HG03175 (cell line): ENCODE measurements around the gene GAB1.

ENCODE experiments used
- ATAC-seq: cut with Tn5 transposase; IDR thresholded peaks from one replicate; pipeline ENCODE4 v1.9.1; 2021; ENCODE audit warnings: mild to moderate bottlenecking, moderate library complexity; ENCODE audit not compliant: unreplicated experiment

The GAB1 gene

DNA sequence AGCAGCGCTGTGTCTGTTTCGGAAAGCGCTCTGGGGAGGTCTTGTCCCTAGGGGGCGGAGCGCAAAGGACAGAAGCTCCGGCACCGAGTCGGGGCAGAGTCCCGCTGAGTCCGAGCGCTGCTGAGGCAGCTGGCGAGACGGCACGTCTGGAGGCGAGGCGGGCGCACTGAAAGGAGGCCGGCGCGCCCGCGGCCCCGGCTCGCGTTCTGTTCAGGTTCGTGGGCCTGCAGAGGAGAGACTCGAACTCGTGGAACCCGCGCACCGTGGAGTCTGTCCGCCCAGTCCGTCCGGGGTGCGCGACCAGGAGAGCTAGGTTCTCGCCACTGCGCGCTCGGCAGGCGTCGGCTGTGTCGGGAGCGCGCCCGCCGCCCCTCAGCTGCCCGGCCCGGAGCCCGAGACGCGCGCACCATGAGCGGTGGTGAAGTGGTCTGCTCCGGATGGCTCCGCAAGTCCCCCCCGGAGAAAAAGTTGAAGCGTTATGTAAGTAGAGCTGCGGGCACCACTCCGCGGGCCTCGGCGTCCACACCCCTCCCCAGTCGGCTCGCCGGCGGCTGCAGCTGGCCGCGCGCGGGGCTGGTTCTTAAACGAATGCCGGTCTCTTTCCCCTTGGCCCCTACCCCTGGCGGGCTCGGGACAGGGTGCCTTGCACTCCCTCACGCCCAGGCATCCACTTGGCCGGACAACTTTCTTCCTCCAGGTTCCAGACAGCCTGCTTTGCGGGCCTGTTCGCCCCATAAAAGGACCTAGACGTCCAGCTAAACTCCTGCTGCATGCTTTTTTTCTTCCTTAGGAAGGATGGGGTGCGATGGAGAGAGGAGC, at the start of gene GAB1:
GAB1 (plus strand) TSS at position 96 of the 819 bp plus-strand sequence; CDS start at position 409, 313 bp downstream.
- peak; percentile 77 for ATAC-seq

DNA sequence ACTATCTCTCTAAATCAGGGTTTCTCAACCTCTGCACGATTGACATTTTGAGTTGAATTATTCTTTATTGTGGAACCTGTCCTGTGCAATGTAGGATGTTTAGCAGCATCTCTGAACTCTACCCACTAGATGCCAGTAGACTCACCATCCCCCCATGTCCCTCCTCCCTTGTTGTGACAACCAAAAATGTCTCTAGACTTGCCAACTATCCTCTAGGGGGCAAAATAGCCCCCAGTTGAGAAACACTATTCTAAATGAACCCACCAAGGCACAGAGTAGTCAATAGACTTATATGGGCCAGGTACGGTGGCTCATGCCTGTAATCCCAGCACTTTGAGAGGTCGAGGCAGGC, 49.1 kb upstream of the GAB1 start:
- no peak for ATAC-seq

DNA sequence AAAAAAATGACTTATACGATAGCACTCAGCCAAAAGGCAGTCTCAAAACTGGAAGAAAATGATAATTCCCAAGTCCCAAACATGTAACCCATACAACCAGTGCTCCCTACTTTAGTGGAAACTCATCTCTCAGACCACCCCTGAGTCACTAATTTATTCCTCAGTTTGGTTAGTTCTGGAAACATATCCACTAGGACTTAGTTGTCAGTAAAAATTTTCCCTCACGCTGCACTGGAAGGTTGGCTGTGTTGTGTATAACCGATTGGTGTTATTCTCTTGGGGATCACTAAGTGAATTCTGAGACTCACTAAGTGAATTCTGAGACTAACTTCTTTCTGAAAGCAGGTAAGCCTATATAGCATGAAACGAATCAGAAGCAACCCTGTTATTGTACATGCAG, 48.5 kb upstream of the GAB1 start:
- ATAC-seq, result no peak

DNA sequence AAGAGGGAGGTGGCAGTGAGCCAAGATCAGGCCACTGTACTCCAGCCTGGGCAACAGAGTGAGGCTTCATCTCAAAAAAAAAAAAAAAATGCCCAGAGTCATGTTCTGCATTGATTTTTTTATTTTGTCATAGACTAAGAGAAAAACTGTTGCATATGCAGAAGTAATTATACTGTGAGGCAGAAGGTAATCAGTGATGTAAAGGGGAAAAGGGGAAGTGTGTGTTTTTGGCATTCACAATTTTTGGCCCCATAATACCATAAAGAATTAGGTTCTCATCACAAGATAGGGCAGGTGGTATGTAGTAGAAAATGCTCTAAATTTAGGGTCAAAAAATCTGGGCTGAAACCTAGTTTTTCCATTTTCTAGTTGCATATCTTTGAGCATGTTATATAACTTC, 47.3 kb upstream of the GAB1 start:
- no peak for ATAC-seq

DNA sequence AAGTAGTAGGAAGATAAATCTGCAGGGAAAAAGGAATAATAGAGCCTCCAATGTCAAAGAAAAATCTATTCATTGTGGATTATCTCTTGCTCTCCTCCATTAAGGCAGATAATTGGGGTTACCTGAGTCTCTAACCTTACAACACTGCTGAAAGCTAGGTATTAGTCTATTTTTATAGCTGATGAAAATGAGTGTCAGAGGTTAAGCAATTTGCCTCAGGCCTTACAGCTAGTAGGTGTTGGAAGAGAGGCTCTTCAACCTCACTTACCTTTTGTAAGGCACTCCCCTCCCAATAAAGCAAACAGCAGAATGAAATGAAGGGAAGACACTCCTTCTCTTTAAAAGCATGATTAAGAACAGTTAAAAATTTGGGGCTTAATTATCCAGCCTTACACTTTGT, 45.4 kb upstream of the GAB1 start:
- no peak for ATAC-seq

DNA sequence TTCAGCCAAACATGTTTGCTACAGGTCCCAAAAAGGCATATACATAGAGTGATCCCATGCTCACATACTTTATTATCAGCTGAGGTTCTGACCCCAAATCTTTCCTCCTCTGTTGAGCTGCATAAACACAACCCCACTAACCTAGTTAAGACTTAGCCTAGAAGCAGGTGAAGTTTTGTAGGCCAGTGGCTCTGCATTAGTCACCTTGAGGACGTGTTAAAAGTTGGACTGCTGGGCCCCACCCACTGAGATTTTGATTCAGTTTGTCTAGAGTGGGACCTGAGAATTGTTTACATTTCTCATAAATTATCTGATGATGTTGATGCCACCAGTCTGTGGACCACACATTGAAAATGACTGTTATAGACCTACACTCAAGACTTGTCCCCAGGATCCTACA, 43.8 kb upstream of the GAB1 start:
- no peak for ATAC-seq

DNA sequence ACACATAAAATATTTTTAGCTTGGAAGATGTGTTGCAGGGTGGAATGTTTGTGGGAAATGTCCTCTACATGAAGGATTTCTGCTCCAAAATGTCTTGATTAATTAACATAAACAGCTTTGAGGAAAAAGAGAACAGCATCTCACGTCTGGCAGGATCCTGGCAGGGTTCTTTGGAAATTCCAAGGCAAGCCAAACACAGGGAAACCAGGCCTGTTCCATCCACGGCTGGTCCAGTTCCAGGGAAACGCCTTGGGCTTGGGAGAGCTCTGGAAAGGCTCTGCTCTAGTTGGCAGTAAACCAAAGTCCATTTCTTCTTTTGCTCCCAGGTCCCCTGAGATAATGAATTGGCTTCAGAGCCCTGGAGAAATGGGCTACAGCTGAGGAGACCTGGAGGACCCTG, 42.4 kb upstream of the GAB1 start:
- ATAC-seq, result no peak

DNA sequence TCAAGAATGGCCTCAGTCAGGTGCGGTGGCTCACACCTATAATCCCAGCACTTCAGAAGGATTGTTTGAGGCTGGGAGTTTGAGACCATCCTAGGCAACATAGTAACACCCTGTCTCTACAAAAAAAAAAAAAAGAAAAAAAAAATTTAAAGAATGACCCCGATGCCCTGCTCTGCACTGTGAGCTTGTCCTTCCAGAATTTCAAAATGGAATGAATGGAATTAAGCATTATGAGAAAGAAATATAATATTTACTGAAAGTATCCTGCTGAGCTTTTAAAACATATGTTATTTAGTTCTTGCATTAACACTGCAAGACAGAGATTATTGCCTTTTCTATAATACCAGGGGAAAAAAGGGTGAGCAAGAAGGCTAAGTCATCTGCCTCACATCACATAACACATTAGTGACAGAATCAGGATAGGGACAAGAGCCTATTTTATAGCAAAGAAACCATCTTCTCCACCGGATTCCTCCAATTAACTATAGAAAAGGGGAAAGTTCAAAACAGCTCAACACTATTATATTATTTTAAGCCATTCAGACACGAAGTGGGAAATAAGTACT, 41.9 kb upstream of the GAB1 start:
- no peak for ATAC-seq

DNA sequence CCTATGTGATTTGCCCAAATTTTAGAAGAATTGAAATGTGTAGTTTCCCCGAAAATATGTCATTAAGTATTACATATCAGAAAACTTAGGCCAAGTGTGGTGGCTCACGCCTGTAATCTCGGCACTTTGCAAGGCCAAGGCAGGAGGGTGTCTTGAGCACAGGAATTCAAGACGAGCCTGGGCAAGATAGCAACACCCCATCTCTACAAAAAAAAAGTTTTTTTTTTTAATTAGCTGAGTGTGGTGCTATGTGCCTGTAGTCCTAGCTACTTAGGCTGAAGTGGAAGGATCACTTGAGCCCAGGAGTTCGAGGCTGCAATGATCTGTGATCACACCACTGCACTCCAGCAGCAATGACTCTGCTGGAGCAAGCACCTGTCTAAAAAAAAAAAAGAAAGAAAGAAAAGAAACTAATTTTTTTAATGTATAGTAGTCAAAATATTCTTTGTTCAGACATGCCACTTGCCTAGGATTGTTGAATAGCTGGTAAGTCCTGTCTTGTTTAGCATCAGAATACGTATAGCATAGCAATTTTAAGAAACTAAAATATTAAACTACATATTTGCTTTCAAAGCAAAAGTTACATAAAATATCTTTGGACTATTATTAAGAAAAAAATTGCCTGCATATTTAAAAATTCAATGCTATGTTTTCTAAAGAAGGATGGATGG, 40.1 kb upstream of the GAB1 start:
- no peak for ATAC-seq

DNA sequence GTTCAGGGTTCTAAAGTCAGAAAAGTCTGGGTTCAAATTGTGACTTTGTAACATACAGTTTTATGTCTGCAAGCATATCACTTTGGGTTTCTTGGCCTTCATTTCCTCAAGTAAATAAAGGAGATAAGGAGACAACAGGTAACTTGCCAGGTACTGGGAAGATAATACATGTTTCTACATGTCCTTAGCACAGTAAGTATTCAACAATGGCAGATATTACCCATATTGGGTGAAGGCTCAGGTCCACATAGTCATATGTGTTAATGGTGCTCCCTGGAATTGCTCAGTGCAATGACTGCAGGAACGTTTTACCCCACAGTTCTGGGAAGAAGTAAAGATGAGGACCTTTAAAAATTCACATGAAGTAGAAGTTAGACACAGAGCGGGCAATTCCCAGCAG, 35.8 kb upstream of the GAB1 start:
- no peak for ATAC-seq

DNA sequence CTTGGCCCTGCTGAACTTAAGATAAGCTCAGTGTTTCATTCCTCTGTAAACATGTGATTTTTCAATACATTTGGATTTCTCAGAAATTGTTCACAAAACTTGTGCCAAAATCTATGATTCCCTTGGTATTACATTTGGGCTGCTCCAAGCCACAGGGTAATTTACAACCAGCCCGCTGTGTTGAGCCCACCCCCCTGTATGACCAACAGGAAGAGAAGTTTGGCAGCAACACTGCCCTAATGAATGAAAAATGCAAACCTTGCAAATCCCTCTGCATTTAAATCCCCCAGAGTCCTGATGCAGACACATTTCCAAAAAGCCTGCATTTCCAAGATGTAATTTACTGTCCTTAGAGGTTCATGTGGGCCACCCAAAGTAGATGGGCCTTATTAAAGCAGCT, 34.1 kb upstream of the GAB1 start:
- no peak for ATAC-seq

DNA sequence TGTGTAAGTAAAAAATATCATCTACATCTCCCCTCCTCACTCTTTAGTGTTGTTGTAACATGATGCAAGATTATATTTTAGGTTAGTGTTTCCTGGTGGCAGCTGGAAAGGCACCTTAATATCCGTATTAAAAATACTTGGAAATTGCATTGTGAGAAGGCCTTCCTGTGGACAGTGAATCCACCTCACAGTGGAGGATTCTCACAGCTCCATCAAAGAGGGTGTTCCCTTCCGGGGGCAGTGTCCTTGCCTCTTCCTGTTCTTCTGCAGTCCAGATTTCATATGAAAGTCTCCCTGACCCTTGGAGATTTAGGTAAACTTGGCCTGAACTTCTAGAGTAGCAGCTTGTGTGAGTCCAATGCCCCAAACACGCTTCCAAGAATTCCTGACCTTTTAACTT, 29.9 kb upstream of the GAB1 start:
- no peak for ATAC-seq

DNA sequence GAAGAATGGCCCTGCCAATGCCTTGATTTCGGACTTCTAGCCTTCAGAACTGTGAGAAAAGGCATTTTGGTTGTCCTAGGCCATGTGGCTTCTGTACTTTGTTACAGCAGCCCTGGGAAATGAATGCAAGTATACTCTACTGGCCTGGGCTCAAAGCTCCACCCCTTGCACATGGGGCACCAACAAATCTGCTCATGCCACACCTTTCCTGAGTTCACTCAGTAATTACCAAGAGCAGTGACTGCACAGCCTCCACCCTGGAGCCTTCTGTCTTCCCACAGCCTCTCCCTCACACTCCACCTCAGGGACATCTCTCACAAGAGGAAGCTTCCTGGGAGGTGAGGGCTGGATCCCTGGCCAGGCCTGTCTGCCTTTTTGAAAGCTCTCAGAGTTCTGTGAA, 29.1 kb upstream of the GAB1 start:
- no peak for ATAC-seq

DNA sequence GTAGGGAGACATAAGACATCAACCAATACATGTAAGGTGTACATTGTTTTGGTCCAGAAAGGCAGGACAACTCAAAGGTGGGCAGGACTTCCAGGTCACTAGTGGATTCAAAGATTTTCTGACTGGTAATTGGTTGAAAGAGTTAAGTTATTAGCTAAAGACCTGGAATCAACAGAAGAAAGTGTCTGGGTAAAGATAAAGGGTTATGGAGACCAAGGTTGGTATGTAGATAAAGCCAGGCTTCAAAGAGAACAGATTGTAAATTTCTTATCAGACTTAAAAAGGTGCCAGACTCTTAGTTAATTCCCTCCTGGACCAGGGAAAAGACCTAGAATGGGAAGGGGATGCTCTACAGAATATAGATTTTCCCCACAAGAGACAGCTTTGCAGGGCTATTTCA, 28.3 kb upstream of the GAB1 start:
- ATAC-seq, result no peak

DNA sequence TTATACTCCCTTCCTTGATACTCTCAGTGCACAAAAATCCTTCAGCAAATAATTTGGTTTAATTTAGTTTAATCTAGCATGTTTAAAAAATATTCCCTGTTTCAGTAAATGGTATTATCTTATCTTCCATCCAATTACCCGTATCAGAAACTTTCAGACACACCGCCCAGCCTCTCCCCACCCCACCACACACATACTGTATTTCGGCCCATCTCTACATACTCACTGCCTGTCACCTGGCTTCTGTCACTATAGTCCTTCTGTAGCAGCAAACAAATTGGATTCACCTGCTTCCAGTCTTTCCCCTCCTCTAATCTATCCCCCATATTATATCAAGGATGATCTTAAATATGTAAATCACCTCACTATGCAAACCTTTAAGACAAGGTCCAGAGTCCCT, 24.8 kb upstream of the GAB1 start:
- no peak for ATAC-seq

DNA sequence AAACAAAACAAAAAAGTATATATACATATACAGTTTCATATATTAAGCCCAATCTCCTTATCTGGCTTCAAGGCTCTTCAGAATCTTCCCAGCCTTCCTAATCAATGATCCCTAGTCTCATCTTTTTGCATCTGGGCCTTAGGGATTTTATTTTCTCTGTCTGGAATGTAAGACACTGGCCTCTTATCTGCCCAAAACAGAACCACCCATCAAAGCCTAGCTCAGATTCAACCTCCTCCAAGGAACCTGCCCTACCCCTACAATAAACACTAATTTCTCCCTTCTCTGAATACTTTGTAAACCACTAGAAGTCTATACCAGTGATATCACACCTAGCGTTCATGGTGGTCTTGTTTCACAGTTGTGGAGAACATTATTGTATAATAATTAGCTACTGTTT, 23.2 kb upstream of the GAB1 start:
- no peak for ATAC-seq

DNA sequence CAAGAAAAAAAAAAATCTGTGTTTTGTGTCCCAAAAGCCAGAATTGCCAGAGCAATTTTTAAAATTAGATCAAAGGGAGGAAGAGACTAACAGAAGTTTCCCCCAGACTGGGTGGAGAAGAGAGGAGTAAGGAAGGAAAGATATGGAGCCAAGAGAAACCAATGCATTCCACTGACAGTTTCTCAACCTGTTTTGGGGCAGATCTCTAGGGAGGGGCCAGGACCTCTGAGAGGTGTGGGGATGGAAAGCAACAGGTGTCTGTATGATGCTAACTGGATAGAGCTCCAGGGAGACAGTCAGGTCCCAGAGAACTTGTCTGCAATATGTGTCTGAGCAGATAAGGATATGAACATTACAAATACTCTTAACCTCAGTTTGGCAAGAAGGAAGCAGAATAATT, 22.7 kb upstream of the GAB1 start:
- ATAC-seq, result no peak

DNA sequence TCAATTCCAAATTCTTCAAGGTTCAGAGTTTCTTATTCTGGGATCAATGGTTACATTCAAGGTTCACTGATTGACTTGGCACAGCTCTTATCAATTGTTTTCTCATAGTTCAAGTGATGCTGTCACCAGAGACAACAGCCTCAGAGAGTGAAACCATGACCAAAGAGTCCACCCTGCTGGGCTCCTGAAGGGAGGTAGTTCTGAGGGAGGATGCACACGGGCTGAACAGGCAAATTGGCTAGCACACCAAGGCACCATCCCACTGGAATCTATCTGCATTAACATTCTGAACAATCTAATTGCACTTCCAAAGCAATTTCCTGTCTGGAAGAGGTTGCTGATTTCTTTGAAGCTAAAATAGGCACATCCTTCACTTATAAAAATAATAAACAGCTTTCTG, 16.6 kb upstream of the GAB1 start:
- no peak for ATAC-seq

DNA sequence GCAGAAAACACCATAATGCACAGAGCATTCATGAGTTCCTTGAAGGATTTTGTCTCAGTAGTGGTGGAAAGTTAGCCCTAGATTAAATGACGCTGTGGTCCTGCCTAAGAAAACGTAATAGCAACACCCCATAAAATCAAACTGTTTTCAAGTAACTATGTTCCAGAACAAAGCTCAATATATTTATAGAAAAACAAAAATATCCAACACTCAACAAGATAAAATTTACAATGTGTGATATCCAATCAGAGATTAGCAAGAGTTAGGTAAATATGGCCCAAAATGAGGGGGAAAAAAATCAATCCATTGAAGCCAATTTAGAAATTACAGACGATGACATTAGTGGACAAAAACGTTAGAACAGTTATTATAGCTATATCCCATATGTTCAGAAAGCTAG, 9.9 kb upstream of the GAB1 start:
- no peak for ATAC-seq

DNA sequence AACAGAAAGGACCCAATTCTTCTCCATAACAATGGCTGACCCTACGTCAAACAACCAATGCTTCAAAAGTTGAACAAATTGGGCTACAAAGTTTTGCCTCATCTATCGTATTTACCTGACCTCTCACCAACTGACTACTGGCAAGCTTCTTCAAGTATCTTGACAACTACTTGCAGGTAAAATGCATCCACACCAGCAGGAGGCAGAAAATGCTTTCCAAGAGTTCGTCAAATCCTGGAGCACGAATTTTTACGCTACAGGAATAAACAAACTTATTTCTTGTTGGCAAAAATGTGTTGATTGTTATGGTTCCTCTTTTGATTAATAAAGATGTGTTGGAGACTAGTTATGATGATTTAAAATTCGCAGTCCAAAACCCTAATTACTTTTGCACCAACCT, 6.7 kb upstream of the GAB1 start:
- no peak for ATAC-seq

DNA sequence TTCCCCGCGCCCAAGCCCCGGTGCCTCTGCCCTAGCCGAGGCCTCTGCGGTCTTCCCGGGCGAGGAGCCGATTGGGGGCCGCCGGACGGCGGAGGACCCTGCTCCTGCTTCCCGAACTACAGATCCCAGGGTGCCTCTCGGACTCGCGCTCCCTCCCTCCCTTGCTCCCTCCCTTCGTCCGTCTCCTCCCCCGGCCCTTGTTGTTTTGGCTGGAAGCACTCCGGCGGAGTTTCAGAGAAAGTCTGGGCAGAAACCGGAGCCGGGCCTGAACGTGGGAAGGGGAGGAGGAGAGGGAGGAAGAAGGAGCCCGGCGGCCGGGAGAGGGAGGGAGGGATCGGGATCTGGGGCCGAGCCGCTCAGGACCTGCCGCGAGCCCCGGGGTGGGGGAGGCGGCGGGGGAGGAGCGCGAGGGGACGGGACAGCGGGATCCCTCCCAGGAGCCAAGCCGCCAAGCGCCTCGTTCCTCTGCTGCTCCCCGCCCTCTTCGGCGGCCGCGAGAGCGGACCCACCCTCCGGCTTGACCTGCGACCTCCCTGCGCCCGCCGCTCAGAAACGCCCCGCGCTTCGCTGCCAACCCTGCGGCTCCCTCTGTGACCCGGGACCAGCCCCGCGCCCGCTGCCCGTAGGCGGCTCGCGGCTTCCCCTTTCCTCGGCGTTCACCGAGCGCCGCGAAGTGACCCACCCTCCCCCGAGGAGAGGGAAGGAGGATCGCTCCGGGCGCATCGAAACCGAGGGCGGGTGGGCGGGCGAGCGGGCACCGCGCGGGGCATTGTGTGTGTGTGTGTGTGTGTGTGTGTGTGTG, 496 bp upstream of the GAB1 start:
- ATAC-seq, result peak; percentile 47
